ENCODE data around the gene MTMR4. TPM values are rescaled to one million over a fixed set of nuclear protein-coding genes. Genes with fewer than 3 reads are reported as not detected.
"Not testable (repeated sequence)": the region's sequence is repeated elsewhere in the genome, so short reads cannot be mapped to it uniquely, and the experiment has no call there.

Gene MTMR4
- total and polyA plus RNA-seq, 2 experiments from 2014 or later: 25.2 to 47.8 TPM

DNA sequence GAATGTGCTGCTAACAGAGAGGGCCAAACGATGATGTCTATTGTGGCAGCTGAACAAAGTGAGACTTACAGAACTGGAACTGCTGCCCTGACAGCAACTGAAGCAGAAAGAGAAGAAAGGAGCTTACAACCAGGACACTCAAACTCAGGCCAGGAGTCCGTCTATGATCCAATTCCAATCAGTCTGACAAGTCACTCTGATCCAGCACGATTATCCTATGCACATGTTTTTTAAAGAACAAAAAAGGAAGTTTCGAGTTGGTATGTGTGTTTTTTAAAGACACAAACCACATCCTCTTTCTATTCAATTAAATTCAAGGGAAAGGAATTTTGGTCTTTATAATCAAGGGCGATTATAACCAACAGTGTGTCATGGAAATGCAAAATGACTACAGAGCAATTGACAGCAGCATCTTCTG, 42.4 kb upstream of the MTMR4 start:
- Histone ChIP-seq H3K36me3 (replicated peaks; ENCODE audit: insufficient read depth, low read depth) (no peaks in the 10 kb centered on the region), H3K27ac (no peak overlapping the region), H4K20me1 (ENCODE audit: insufficient read depth, poor library complexity, severe bottlenecking) (no peaks in the 10 kb centered on the region), H3K4me2 (no peak overlapping the region), H3K27me3 (no peaks in the 10 kb centered on the region), H3K4me3 (no peak overlapping the region), H3K9me3 (ENCODE audit: low read depth) (no peaks in the 10 kb centered on the region), H3K79me2 (no peaks in the 10 kb centered on the region), H2AFZ (no peak overlapping the region), H3K9me2 (replicated peaks; ENCODE audit: insufficient read depth) (no peaks in the 10 kb centered on the region), H3K4me1 (ENCODE audit: insufficient read depth) (no peaks in the 10 kb centered on the region)
- TF ChIP-seq EZH2phosphoT487 (IDR thresholded peaks at IDR 0.05; ENCODE audit: low read depth, severe bottlenecking, unreplicated experiment) (no peak), EZH2 (IDR thresholded peaks at IDR 0.05; ENCODE audit: borderline replicate concordance) (no peak)
- TF ChIP-seq, protein P1, sequence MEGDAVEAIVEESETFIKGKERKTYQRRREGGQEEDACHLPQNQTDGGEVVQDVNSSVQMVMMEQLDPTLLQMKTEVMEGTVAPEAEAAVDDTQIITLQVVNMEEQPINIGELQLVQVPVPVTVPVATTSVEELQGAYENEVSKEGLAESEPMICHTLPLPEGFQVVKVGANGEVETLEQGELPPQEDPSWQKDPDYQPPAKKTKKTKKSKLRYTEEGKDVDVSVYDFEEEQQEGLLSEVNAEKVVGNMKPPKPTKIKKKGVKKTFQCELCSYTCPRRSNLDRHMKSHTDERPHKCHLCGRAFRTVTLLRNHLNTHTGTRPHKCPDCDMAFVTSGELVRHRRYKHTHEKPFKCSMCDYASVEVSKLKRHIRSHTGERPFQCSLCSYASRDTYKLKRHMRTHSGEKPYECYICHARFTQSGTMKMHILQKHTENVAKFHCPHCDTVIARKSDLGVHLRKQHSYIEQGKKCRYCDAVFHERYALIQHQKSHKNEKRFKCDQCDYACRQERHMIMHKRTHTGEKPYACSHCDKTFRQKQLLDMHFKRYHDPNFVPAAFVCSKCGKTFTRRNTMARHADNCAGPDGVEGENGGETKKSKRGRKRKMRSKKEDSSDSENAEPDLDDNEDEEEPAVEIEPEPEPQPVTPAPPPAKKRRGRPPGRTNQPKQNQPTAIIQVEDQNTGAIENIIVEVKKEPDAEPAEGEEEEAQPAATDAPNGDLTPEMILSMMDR (IDR thresholded peaks at IDR 0.05; ENCODE audit: poor library complexity): no peak
- no peak for DNase-seq (ENCODE audit: low spot score)
- 79% methylated on average over 5 of the region's 5 CpGs for WGBS (ENCODE audit: low lambda C conversion rate, missing lambda C conversion rate)

DNA sequence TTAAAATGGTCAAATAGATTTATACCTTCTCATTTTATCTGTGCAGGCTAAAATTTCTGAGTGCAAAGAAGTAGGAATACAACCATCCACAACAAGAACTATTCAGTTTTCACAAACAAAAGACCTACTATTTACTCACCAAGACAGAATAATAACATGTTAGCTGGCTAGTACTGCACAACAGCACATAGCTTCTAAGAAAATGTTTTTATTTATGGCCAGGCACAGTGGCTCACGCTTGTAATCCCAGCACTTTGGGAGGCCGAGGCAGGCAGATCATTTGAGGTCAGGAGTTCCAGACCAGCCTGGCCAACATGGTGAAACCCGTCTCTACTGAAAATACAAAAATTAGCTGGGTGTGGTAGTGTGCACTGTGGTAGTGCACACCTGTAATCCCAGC, 40.7 kb upstream of the MTMR4 start:
- H3K27me3 ChIP-seq; H3K27ac ChIP-seq; H3K36me3 ChIP-seq (replicated peaks; ENCODE audit: insufficient read depth, low read depth); H3K4me1 ChIP-seq (ENCODE audit: insufficient read depth); DNase-seq (ENCODE audit: low spot score); H3K79me2 ChIP-seq; H3K9me3 ChIP-seq (ENCODE audit: low read depth); H3K4me3 ChIP-seq; H3K4me2 ChIP-seq; H2AFZ ChIP-seq; H4K20me1 ChIP-seq (ENCODE audit: insufficient read depth, poor library complexity, severe bottlenecking); H3K9me2 ChIP-seq (replicated peaks; ENCODE audit: insufficient read depth): not testable (repeated sequence)
- 80% methylated on average over 3 of the region's 3 CpGs for WGBS (ENCODE audit: low lambda C conversion rate, missing lambda C conversion rate)

DNA sequence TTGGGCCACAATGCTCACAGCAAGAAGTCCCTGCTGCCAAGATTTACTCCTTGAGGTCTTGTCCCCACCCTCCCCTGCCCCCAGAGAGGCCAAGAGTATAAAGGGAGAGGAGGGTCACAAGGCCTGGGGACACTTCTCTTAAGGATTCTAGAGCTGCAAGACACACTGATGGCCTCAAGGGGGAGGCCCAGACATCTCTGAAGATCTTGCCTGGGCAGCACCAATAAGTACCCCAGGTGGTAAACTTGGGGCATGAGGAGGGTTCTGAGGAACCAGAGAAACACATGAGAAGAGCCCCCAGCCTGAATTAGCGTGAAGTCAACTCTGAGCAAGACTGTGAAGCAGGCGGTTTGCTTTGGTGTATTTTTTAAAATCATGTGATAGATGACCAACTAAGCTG, 26.8 kb upstream of the MTMR4 start:
- Histone ChIP-seq H3K79me2 (no peaks in the 10 kb centered on the region), H3K4me1 (ENCODE audit: insufficient read depth) (no peaks in the 10 kb centered on the region), H3K27ac (no peak overlapping the region), H3K9me3 (ENCODE audit: low read depth) (no peaks in the 10 kb centered on the region), H3K4me3 (no peak overlapping the region), H4K20me1 (ENCODE audit: insufficient read depth, poor library complexity, severe bottlenecking) (no peaks in the 10 kb centered on the region), H3K9me2 (replicated peaks; ENCODE audit: insufficient read depth) (no peaks in the 10 kb centered on the region), H3K4me2 (no peak overlapping the region), H2AFZ (no peak overlapping the region), H3K27me3 (peaks cover 7% of the 10 kb centered on the region), H3K36me3 (replicated peaks; ENCODE audit: insufficient read depth, low read depth) (no peaks in the 10 kb centered on the region)
- 84% methylated on average over 2 of the region's 2 CpGs for WGBS (ENCODE audit: low lambda C conversion rate, missing lambda C conversion rate)
- no peak for DNase-seq (ENCODE audit: low spot score)
- TF ChIP-seq EZH2phosphoT487 (IDR thresholded peaks at IDR 0.05; ENCODE audit: low read depth, severe bottlenecking, unreplicated experiment) (no peak), EZH2 (IDR thresholded peaks at IDR 0.05; ENCODE audit: borderline replicate concordance) (no peak)
- TF ChIP-seq, protein P1 (IDR thresholded peaks at IDR 0.05; ENCODE audit: poor library complexity): no peak

DNA sequence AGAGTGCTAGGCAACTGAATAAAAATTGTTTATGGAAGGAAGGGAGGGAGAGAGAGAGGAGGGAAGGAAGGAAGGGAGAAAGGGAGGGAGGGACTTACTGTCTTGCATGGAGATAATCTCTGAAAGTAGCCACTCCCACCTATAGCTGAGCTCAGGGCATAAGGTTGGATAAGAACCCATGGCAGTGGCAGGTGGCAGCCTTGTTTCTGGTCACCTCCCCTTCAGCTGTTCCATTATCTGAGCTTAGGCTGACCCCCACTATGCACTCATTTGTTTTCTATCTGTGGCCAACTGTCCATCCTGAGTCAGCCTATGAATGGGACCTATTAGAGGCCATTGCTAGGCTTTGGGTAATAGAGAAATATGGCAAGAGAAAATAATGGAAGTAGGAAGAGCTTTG, 25.3 kb upstream of the MTMR4 start:
- TF ChIP-seq EZH2 (IDR thresholded peaks at IDR 0.05; ENCODE audit: borderline replicate concordance) (no peak), EZH2phosphoT487 (IDR thresholded peaks at IDR 0.05; ENCODE audit: low read depth, severe bottlenecking, unreplicated experiment) (no peak)
- Histone ChIP-seq H3K27ac (no peak overlapping the region), H4K20me1 (ENCODE audit: insufficient read depth, poor library complexity, severe bottlenecking) (no peaks in the 10 kb centered on the region), H3K79me2 (no peaks in the 10 kb centered on the region), H3K4me2 (no peak overlapping the region), H3K9me2 (replicated peaks; ENCODE audit: insufficient read depth) (no peaks in the 10 kb centered on the region), H3K4me3 (no peak overlapping the region), H3K4me1 (ENCODE audit: insufficient read depth) (no peaks in the 10 kb centered on the region), H3K9me3 (ENCODE audit: low read depth) (no peaks in the 10 kb centered on the region), H3K27me3 (peaks cover 7% of the 10 kb centered on the region), H3K36me3 (replicated peaks; ENCODE audit: insufficient read depth, low read depth) (no peaks in the 10 kb centered on the region), H2AFZ (no peak overlapping the region)
- no peak for DNase-seq (ENCODE audit: low spot score)
